8988T (cell line): ENCODE measurements around the gene FCHSD2.
A peak's percentile ranks its signal among the peaks of the same experiment; 100 is the strongest.

ENCODE experiments used
- DNase-seq: peaks from one replicate; pipeline ENCODE4 v3.0.0; 2011

Gene FCHSD2

GRCh38 chr11:73142128-73142377 is at the start of gene FCHSD2:
Gene FCHSD2 (minus strand): TSS chr11:73142318. CDS start chr11:73141877, 441 bp downstream.
- no peak for DNase-seq

- no peak for DNase-seq
Observed at GRCh38 chr11:73191151-73191550, 49.0 kb upstream of the FCHSD2 start.

GRCh38 chr11:73190557-73190885 is 48.4 kb upstream of the FCHSD2 start:
- no peak for DNase-seq

- no peak for DNase-seq
Observed at GRCh38 chr11:73189723-73190556, 47.8 kb upstream of the FCHSD2 start.

GRCh38 chr11:73189315-73189714 is 47.2 kb upstream of the FCHSD2 start:
- no peak for DNase-seq

- no peak for DNase-seq
Observed at GRCh38 chr11:73188301-73188700, 46.2 kb upstream of the FCHSD2 start.

GRCh38 chr11:73187854-73188253 is 45.7 kb upstream of the FCHSD2 start:
- no peak for DNase-seq

- DNase-seq: no peak
Observed at GRCh38 chr11:73186886-73187285, 44.8 kb upstream of the FCHSD2 start.

GRCh38 chr11:73186294-73186850 is 44.3 kb upstream of the FCHSD2 start:
- DNase-seq: no peak

- DNase-seq: no peak
Observed at GRCh38 chr11:73185680-73186293, 43.7 kb upstream of the FCHSD2 start.

- DNase-seq: peak; percentile 84
Observed at GRCh38 chr11:73184953-73185671, 43.0 kb upstream of the FCHSD2 start.

- no peak for DNase-seq
Observed at GRCh38 chr11:73182824-73183321, 40.8 kb upstream of the FCHSD2 start.

- no peak for DNase-seq
Observed at GRCh38 chr11:73178681-73179080, 36.6 kb upstream of the FCHSD2 start.

- DNase-seq: peak; percentile 93
Observed at GRCh38 chr11:73177778-73178539, 35.8 kb upstream of the FCHSD2 start.

GRCh38 chr11:73177380-73177777 is 35.3 kb upstream of the FCHSD2 start:
- no peak for DNase-seq

- no peak for DNase-seq
Observed at GRCh38 chr11:73176874-73177155, 34.7 kb upstream of the FCHSD2 start.

GRCh38 chr11:73176145-73176873 is 34.2 kb upstream of the FCHSD2 start:
- DNase-seq: no peak

GRCh38 chr11:73175551-73176144 is 33.5 kb upstream of the FCHSD2 start:
- DNase-seq: no peak

- DNase-seq: no peak
Observed at GRCh38 chr11:73174495-73174791, 32.3 kb upstream of the FCHSD2 start.

- no peak for DNase-seq
Observed at GRCh38 chr11:73173755-73174494, 31.8 kb upstream of the FCHSD2 start.

- no peak for DNase-seq
Observed at GRCh38 chr11:73172992-73173656, 31.0 kb upstream of the FCHSD2 start.
